GM19240 (cell line): ENCODE measurements around the gene ZSCAN30.
A peak's percentile ranks its signal among the peaks of the same experiment; 100 is the strongest.

ENCODE experiments used
- DNase-seq: peaks from one replicate; pipeline ENCODE4 v3.0.0; 2011; ENCODE audit warnings: low spot score; ENCODE audit not compliant: insufficient read length

ZSCAN30 gene

DNA sequence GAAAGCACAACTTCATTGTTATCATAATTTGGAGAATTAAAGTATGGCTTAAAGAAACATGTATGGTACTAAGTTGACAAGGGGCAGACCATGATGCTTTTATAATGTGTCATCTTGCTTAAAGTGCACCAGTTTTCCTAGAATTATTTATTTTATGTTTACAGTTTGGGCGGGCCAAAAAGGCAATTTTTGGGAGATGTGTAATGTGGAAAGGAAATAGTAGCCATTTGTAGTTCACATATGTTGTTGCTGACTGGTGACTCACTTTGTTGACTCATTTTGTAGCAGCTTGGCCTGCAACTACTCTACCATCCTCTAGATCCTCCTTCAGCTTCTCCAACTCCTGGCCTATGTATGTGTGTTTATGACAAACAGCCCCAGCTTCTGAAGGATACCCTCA lies 7.7 kb downstream of the ZSCAN30 start:
- DNase-seq, result no peak

DNA sequence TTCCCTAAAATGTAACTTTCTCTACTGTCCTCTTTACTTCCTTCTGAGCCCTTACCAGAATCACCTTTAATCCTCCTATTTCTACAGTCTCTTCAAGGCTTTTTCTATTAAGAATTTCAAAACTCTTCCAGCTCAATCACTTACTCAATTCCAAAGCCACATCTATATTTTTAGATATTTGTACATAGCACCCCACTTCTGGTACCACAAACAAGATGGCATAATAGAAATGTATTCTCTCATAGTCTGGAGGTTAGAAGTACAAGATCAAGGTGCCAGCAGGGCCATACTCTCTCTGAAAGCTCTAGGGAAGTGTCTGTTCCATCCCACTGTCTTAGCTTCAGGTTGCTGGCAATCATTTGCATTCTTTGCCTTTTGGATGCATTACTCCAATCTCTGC lies 11.1 kb downstream of the ZSCAN30 start:
- DNase-seq, result no peak

DNA sequence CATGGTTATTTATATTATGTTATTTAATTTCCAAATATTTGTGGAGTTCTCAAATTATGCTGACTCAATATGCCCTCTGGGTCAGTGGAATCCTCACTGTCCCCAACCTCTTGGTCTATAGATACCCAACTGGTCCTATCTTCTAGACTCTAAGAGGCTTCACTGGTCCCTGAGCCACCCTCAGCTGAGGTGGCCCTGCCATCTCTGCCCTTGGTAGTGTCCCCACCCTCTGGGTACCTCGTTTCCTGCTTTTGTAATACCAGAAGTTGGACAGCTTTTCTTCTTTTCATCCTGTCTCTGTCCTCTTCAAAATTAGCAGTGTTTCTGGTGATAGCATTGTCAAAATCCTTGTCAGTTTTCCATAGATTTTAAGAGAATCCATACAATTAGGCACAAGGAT lies 11.9 kb downstream of the ZSCAN30 start:
- no peak for DNase-seq

DNA sequence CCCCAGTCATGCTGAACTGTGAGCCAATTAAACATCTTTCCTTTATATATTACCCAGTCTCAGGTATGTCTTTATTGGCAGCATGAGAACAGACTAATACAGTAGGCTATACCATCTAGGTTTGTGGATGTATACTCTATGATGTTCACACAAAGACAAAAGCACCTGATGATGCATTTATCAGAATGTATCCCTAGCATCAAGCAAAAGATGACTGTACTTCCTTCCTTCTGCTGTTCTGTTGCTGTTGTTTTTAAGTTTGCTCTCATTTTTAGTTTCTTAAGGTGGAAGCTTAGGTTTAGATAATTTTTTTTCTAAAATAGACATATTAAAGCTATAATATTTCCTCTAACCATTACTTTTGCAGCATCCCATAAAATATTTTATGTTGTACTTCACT lies 12.4 kb downstream of the ZSCAN30 start:
- no peak for DNase-seq

DNA sequence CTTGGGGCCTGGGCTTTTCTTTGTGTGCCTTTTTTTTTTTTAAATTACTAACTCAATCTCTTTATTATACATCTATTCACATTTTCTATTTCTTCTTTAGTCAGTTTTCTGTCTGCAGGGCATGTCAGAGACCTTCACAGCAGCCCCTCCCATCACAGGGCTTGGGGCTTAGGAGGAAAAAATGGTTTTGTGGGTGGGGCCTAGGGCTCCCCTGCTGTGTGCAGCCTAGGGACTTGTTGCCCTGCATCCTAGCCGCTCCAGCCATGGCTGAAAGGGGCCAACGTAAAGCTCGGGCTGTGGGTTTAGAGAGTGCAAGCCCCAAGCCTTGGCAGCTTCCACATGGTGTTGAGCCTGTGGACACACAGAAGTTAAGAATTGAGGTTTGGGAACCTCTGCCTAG lies 13.8 kb downstream of the ZSCAN30 start:
- no peak for DNase-seq

DNA sequence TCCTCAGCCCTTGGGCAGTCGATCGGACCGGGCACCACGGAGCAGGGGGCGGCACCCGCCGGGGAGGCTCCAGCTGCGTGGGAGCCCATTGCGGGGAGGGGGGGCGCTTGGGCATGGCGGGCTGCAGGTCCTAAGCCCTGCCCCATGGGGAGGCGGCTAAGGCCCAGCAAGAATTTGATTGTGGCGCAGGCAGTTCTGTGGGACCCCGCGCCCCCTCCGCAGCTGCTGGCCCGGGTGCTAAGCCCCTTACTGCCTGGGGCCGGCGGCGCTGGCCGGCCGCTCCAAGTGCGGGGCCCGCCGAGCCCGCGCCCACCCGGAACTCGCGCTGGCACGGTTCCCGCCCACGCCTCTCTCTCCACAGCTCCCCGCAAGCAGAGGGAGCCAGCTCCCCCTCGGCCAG lies 18.4 kb downstream of the ZSCAN30 start:
- DNase-seq, result no peak

DNA sequence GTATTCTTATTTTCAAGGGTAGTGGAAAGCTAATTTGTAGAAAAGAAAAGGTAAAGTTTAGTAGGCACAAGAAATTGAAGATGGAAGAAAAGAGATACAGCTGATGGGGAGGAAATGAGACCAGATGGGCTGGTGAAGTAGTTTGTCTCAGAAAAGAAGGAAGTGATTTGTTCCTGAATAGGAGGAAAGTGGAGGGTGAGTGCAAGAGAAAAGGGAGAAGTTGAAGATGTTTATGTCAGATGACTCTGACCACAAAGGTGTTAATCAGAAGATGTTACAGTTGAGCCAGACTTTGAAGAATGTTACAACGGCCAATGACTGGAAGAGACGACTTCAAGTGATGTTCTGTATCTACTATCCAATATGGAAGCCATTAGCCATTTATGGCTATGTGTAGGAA lies 21.2 kb downstream of the ZSCAN30 start:
- DNase-seq, result no peak

DNA sequence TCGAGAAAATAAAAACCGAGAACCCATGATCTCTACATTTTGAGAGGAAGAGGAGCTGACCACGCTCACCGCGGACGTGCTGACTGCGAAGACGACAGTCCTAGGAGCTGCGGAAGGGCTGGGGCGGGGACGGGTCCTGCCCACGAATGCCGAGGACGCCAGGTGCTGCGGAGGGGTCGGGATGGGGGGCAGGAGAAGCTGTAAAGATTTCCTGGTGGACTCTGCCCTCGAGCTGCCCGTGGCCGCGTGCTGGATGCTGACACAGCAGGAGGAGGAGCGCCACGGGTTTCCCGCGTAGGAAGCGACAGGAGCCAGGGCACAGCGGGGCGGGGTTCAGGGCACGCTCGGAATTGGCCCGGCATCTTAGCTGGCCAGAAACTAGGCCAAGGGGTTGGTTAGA lies 22.2 kb downstream of the ZSCAN30 start:
- no peak for DNase-seq

DNA sequence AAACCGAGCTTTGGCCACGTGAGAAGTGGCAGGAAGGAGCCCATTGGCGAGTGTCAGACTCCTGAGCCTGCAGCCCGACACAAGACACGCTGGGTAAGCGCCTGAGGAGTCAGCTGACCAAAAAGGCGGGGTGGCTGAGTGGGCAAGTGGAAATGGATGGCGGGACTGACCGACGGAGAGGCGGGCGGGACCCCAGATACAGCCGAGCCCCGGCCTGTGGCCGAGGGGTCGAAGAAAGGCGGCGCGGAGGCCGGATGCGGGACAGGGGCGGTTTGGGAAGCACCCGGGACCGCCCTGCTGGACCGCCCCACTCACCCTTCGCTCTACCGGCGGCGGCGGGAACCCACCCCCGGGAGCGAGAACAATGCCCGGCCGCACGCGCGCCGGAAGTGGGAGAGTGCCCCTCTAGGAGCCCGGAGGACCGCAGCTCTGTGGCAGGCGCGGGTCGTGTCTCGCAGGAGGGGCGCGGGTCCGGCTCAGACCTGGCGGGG lies 22.8 kb downstream of the ZSCAN30 start:
- no peak for DNase-seq

DNA sequence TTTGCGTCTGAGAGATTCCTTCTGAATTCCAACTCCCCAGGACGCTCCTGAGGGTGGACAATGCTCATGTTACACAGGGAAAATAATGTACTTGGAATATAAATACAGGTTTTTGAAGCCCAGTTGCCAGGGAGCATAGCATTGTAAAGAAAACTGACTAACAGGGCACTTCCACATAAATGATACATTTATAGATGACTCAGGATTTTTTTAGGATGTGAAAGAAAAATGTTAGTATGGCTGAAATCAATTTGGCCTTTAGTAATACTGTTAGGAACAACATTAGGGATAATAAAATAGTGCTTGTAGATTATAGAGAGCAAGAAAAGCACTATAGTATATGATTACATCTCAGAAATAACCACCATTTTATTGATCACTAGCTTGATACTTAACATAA lies 25.6 kb downstream of the ZSCAN30 start:
- no peak for DNase-seq

DNA sequence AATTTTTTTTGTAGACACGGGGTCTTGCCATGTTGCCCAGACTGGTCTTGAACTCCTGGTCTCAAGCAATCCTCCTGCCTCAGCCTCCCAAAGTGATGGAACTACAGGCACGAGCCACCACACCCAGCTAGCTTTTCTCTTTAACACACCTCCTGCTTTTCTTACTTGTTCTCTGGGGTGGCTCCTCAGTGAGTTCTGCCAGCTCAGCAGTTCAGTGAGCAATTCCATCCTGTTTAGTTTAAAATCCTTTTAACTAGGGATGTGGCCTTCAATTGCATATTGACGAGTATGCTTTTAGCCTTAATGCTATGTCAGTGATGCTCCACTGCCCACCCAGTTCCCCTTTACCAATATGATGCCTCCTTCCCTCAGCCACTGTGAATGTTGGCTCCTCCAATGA lies 33.1 kb downstream of the ZSCAN30 start:
- DNase-seq, result no peak

DNA sequence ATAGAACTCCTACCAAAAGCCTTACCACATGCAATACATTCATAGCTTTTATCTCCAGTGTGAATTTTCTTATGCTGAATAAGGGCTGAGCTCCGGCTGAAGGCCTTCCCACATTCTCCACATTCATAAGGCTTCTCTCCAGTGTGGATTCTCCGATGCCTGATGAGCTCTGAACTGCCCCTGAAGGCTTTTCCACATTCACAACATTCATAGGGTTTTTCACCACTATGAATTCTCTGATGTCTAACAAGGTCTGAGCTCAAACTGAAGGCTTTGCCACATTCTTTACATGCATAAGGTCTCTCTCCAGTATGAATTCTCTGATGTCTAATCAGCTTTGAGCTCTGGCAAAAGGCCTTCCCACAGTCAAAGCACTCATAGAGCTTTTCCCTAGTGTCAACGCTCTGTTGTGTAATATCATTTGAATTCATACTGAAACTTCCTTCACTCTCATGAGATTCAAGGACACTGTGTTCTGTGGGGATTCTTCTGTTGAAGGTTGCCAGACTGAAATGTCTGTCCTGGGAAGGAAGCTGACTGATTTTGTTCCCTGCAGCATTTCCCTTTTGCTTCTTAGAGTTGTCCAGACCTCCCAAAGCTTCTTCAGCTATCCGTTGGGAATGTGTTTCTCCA lies 36.3 kb downstream of the ZSCAN30 start:
- DNase-seq, result no peak

DNA sequence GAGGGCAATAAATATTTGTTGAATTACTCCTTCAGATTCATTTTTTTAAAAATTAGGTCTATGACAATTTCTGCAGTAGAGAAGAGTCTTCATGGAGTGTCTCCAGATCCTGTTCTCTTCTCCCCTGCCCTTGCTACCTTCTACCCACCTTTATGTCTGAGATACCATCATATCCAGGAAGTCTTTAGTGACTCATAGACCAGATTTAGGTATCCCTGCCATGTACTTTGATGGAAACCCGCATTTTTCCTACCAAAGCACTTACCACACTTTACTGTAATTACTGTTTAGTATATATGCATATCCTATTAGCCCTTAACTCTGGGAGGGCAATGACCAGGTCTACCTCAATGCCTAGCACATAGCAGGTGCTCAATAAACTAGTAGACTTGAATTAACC lies 37.6 kb downstream of the ZSCAN30 start:
- DNase-seq, result no peak

DNA sequence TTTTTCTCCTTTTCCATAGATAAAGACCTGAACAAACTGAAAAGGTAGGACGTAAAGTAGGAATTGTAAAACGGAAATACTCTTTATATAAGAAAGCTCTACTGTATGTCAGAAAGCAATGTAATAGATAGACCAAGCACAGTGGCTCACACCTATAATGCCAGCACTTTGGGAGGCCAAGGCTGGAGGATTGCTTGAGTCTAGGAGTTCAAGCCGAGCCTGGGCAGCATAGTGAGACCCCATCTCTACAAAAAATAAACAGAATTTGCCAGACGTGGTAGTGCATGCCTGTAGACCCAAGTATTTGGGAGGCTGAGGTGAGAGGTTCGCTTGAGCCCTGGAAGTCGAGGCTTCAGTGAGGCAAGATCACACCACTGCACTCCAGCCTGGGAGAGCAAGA lies 41.6 kb downstream of the ZSCAN30 start:
- no peak for DNase-seq

DNA sequence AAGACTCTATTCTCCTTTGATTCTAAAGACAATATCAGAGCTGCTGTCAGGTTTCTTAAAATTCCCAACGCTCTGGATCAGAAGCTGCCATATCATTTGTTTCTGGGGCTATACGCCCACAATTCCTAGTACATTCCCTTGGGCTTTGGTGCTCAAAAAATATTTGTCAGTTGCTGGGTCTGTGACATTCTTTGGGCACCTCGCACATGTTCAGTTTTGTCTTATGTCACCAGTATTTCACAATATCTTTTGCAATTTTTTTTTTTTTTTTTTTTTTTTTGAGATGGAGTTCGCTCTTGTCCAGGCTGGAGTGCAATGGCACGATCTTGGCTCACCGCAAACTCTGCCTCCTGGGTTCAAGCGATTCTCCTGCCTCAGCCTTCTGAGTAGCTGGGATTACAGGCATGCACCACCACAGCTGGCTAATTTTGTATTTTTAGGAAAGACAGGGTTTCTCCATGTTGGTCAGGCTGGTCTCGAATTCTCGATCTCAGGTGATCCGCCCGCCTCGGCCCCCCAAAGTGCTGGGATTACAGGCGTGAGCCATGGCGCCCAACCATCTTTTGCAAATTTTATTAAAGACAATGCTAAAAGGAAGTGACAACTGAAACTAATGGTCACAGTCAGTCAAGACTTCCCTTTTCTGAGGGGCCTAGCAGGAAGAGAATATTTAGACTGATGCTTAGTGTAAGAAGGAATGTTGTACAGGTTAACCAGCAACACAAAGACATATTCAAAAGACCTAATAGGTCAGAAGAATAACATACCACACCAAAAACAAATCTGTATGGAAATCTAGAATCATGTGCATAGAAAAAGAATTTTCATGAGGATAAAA lies 42.4 kb downstream of the ZSCAN30 start:
- DNase-seq, result no peak

DNA sequence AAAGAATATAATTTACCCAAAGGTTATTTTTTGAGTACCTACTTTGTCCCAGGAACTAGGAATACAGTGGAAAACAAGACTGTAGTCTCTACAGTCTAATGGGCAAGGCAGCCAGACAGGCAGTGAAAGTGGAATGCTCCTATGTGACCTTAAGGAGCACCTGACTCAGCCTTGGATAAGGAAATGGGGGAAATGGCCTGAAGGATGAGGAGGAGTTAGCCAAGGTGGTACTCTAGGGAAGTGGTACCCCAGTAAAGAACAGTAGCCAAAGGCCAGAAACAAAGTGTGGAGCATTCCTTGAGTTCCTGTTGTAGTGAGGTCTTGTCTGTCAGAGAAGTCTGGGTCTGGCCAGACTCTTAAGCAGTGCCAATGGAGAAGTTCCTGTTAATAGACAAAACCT lies 43.2 kb downstream of the ZSCAN30 start:
- no peak for DNase-seq

DNA sequence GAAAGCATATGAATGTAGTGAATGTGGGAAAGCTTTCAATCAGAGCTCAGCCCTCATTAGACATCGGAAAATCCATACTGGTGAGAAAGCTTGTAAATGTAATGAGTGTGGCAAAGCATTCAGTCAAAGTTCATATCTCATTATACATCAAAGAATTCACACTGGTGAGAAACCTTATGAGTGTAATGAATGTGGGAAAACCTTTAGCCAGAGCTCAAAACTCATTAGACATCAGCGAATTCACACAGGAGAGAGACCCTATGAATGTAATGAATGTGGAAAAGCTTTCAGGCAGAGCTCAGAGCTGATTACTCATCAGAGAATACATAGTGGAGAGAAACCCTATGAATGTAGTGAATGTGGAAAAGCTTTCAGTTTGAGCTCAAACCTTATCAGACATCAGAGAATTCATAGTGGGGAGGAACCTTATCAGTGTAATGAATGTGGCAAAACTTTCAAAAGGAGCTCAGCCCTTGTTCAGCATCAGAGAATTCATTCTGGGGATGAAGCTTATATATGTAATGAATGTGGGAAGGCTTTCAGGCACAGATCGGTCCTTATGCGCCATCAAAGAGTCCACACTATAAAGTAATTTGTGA lies 44.2 kb downstream of the ZSCAN30 start:
- DNase-seq, result no peak

DNA sequence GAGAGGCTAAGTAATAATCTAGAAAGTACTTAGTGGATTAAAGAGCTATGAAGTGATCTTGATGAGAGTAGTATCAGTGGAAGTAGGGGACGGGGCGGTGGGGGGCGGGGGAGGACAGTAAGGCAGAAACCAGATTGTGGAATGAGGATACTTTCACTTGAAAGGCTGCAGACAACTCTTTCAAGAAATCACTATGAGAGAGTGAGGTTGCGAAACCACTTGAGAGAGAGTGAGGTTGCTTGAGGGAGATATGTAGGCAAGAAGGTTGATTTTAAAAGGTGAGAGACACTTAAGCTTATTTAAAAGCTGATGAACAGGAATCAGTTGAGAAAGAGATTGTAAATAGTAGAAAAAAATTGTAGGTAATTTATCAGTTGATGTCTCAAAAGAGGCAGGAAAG lies 45.4 kb downstream of the ZSCAN30 start:
- DNase-seq, result no peak

DNA sequence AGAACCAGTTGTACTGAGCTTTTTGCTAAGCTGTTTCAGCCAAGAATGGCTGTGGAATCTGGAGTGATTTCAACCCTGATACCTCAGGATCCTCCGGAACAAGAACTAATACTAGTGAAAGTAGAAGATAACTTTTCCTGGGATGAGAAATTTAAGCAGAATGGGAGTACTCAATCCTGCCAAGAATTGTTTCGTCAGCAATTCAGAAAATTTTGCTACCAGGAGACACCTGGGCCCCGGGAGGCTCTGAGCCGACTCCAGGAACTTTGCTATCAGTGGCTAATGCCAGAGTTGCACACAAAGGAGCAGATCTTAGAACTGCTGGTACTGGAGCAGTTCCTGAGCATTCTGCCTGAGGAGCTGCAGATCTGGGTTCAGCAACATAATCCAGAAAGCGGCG lies 47.6 kb downstream of the ZSCAN30 start:
- DNase-seq, result no peak

DNA sequence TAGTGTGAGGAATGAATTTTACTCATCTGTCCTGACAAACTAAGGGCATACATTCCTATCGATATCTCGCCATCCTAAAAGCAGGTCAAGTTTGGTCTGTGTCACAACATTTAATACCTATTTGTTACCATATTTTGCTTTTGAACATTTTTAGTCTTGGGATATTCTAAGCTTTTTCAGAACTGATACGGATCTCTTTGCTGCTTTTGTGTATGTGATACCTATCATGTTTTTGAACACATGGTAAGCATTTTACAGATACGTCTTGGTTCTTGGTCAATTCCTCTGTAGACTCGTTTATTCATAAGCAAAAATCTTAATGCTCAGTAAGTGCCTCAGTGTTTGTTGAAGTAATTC lies 48.6 kb downstream of the ZSCAN30 start:
- DNase-seq, result no peak

DNA sequence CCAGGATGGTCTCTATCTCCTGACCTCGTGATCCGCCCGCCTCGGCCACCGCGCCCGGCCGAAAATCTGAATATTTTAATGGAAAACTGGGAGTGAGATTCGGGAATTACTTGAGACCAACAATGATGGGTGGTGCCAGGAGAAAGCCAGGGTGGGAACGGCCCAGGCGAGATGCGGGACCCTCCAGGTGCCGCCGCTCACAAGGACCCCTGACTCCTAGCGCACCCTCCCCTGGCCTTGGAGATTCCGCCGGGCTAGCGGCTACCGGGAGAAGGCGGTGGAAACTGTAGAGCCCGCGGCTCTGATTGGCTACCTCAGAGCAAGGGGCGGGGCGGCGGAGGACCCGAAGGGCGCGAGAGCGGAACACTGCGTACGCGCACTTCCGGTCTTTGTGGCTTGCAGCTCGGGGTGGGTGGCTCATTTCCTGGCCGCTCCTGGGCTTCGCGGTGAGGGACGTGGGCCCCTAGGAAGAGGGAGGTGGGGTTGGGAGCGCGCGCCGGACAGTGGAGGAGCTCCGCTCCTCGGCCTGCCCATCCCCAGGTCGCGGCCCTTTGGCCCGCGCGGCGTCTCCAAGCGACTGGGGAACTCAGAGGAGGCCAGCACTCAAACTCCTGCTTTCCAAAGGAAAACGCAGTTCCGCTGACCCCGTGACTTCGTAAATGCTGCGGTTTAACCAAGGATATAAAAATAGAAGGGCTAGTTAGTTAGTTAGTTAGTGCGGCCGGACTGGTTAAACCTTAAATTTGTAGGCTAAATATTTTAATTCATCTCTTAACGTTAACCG lies 49.2 kb downstream of the ZSCAN30 start, which contains the start of gene ZNF397:
Gene ZNF397, plus strand, starts transcription at position 371 of the 784 bp plus-strand sequence. CDS start 1,437 bp downstream, outside the sequence.
- peak; percentile 85 for DNase-seq

DNA sequence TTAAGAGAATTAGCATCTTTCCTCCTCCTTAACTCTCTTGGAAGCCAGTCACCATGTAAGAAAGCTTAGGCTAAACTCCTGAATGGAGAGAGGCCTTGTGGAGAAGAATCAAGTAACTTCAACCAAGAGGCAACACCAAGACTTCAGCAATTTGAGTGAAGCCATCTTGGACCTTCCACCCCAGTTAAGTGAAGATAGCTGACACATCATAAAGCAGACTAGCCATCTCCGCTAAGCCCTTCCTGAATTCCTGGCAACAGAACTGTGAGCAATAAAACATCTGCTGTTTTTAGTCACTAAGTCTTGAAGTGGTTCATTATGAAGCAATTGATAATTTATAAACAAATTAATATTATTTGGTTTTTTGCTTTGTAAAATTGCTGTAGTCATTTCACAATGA lies 50.7 kb downstream of the ZSCAN30 start:
- no peak for DNase-seq
